ENCODE results near the gene FAF1.
"Not testable (repeated sequence)": the region's sequence is repeated elsewhere in the genome, so short reads cannot be mapped to it uniquely, and the experiment has no call there.

FAF1 gene

DNA sequence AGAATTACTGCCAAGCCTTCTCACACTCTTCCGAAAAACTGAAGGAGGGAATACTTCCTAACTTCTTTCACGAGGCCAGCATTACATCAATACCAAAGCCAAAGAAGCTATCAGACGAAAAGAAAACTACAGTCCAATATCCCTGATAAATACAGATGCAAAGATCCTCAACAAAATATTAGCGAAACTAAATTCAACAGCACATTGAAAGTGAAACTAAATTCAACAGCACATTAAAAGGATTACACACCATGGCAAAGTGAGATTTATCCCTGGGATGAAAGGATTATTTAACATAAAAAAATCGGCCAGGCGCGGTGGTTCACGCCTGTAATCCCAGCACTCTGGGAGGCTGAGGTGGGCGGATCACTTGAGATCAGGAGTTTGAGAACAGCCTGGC is 176.8 kb downstream of the FAF1 start:
- DNase-seq (ENCODE audit: low spot score) = no peak
- H3K27ac ChIP-seq = no peak overlapping the region
- ChIA-PET POLR2A (ENCODE audit: low non-redundant PET) (no interaction called here), CTCF (no interaction called here)
- TF ChIP-seq CTCF (conservative IDR thresholded peaks at IDR 0.05; ENCODE audit: low read depth) = no peak

DNA sequence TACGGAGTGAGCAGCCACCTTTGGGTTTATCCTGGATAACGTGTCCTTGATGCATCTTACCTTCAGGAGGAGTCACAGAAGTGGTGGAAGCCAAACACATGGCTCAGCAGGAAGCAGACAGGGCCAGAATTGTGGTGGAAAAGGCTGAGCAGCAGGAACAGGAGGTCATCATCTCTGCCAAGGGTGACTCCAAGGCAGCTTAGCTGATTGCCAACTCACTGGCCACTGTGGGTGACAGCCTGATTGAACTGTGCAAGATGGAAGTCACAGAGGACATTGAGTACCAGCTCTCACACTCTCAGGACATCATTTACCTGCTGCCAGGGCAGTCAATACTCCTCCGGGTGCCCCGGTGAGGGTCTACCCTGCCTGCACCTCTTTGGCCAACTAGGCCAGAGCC is 179.3 kb downstream of the FAF1 start:
- TF ChIP-seq CTCF (conservative IDR thresholded peaks at IDR 0.05; ENCODE audit: low read depth) = no peak
- POLR2A ChIA-PET (ENCODE audit: low non-redundant PET) = no interaction called here
- CTCF ChIA-PET = no interaction called here
- H3K27ac ChIP-seq = no peak overlapping the region
- DNase-seq (ENCODE audit: low spot score) = no peak

GRCh38 chr1:50779801-50780200 is 180.3 kb downstream of the FAF1 start:
- CTCF ChIA-PET = interaction anchor here (0.7 kb wide), 1 partner anchor 193 kb away, joined by 3 read pairs; no protein-coding TSS in a partner anchor

DNA sequence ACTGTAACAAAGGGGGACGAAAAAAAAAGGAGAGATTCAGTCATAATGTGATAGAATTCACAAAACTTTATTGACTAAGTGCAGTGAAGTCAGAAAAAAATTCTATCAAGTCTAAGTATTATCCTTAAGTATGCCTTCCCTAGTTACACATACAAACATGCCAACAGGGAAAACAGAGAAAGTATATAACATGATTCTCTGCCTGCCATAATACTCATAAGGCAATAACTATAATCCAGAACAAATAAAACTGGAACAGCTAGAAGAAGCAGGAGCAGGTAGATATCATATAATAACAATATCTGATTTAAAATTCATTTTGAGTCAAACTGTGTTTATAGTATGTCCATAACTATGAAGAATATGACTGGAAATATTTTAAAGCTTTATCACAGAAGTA is 184.3 kb downstream of the FAF1 start:
- POLR2A ChIA-PET (ENCODE audit: low non-redundant PET) = no interaction called here
- CTCF ChIA-PET = interaction anchor here (0.6 to 1.5 kb wide), 4 partner anchors 11 to 388 kb away, joined by 3 to 6 read pairs (median 4); partner anchors contain the start of gene FAF1
- no peak overlapping the region for H3K27ac ChIP-seq
- TF ChIP-seq CTCF (conservative IDR thresholded peaks at IDR 0.05; ENCODE audit: low read depth) = no peak
- no peak for DNase-seq (ENCODE audit: low spot score)

More at GRCh38 chr1:50779801-50780200, 180.3 kb downstream of the FAF1 start:
- POLR2A ChIA-PET (ENCODE audit: low non-redundant PET) = no interaction called here
- no peak for TF ChIP-seq CTCF (conservative IDR thresholded peaks at IDR 0.05; ENCODE audit: low read depth)
- no peak for DNase-seq (ENCODE audit: low spot score)
- H3K27ac ChIP-seq = no peak overlapping the region

DNA sequence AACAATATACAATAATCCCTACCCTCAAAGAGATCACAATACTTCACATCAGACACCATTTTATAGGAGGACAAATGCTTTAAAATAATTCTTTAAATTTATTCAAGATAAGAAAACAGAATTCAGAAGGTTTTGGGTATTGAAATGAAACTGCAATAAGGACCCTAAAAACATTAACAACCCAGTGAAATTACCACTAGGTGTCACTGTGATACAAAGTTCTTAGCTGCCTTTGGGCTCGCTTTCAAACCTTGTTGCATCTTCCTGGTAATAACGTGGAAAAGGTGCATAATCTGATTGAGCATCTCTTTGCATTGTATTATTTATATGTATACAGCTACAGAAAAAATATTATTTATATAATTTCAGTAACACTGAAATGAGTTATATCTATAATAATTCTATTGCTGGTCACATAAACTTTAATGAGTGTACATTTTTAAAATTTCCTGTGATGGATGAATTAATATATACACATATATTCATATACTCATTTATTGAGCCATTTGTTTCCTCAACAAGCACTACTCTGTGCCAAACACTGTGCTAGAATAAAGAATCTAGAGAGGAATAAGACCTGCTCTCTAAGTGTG is 185.2 kb downstream of the FAF1 start:
- peak; percentile 39 for DNase-seq (ENCODE audit: low spot score)
- ChIA-PET POLR2A (ENCODE audit: low non-redundant PET) (no interaction called here), CTCF (interaction anchor here (0.5 to 1.6 kb wide), 14 partner anchors 9 to 783 kb away, joined by 3 to 19 read pairs (median 4); partner anchors contain the start of gene FAF1)
- peak; percentile 75 for TF ChIP-seq CTCF (conservative IDR thresholded peaks at IDR 0.05; ENCODE audit: low read depth)
- H3K27ac ChIP-seq = no peak overlapping the region

- no peak overlapping the region for H3K27ac ChIP-seq
- CTCF ChIA-PET = no interaction called here
- POLR2A ChIA-PET (ENCODE audit: low non-redundant PET) = no interaction called here
- no peak for TF ChIP-seq CTCF (conservative IDR thresholded peaks at IDR 0.05; ENCODE audit: low read depth)
- no peak for DNase-seq (ENCODE audit: low spot score)
Measured at GRCh38 chr1:50766688-50767087, 193.4 kb downstream of the FAF1 start.

DNA sequence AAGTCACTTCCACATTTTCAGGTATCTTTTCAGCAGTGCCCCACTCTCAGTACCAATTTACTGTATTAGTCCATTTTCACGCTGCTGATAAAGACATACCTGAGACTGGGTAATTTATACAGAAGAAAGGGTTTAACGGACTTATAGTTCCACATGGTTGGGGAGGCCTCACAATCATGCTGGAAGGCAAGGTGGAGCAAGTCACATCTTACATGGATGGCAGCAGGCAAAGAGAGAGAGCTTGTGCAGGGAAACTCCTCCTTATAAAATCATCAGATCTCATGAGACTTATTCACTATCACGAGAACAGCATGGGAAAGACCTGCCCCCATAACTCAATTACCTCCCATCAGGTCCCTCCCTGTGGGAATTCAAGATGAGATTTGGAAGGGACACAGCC is 203.5 kb downstream of the FAF1 start:
- POLR2A ChIA-PET (ENCODE audit: low non-redundant PET); H3K27ac ChIP-seq; CTCF ChIA-PET; DNase-seq (ENCODE audit: low spot score): not testable (repeated sequence)

- DNase-seq (ENCODE audit: low spot score); POLR2A ChIA-PET (ENCODE audit: low non-redundant PET); CTCF ChIA-PET: not testable (repeated sequence)
Measured at GRCh38 chr1:50754764-50755163, 205.3 kb downstream of the FAF1 start.

More at GRCh38 chr1:50754764-50755163, 205.3 kb downstream of the FAF1 start:
- H3K27ac ChIP-seq = not testable (repeated sequence)

Data from RWPE1 (cell line).